Endothelial cell of umbilical vein (primary cell): Measurements from ENCODE around the gene NPS. TPM values are rescaled to one million over a fixed set of nuclear protein-coding genes. Genes with fewer than 3 reads are reported as not detected.

Experiments
- BruUV-seq: library from RNA; stranded (reverse); fragments of 400-500 nt; replicated peaks from 2 replicates; lab custom pipeline; 2021; lab: Mats Ljungman, UMichigan
- CTCF ChIA-PET: fragments of 300-600, 350-600 bp; sonication (Branson Sonifier 250); formaldehyde crosslinking; loops from one replicate; lab custom pipeline; 2021; ENCODE audit warnings: antibody characterized with exemption, inconsistent platforms; lab: Charles Lee
- POLR2A ChIA-PET: fragments of 300-600, 350-600 bp; sonication (Branson Sonifier 250); formaldehyde crosslinking; loops from one replicate; lab custom pipeline; 2021; ENCODE audit warnings: antibody characterized with exemption, inconsistent platforms; lab: Charles Lee
- DNase-seq: peaks from one replicate; pipeline ENCODE4 v3.0.0-alpha.2; 2011; ENCODE audit warnings: low read depth, low spot score
- FAIRE-seq: peaks from 2 replicates; lab custom pipeline; 2011; peaks lifted over from hg19 to GRCh38; lab: Jason Lieb, UNC
- H2AFZ ChIP-seq: 2 replicates; pipeline ENCODE4 v1.6.0; 2012; ENCODE audit warnings: low read depth, low read length, control low read depth, inconsistent platforms
- H3K27ac ChIP-seq: 2 replicates; pipeline ENCODE4 v1.5.1; 2011; ENCODE audit warnings: low read depth, mild to moderate bottlenecking, control low read depth, low read length, moderate library complexity; ENCODE audit not compliant: insufficient read depth
- H3K27me3 ChIP-seq, 2 experiments: 2 replicates each; pipeline versions ENCODE4 v1.6.0 to v1.6.1; 2011; ENCODE audit warnings: low read length in 2 of 2, mixed read lengths in 1 of 2; ENCODE audit not compliant: control insufficient read depth in 2 of 2, insufficient read depth in 2 of 2
- H3K36me3 ChIP-seq, 2 experiments: 2 replicates in 1 of 2; 3 replicates in 1 of 2; pipeline ENCODE4 v1.5.1; 2011; ENCODE audit warnings: low read length in 2 of 2, mild to moderate bottlenecking in 1 of 2, moderate library complexity in 1 of 2; ENCODE audit not compliant: control insufficient read depth in 2 of 2, insufficient read depth in 2 of 2; ENCODE audit errors: extremely low read depth in 1 of 2
- H3K4me1 ChIP-seq: 3 replicates; pipeline ENCODE4 v1.5.1; 2011; ENCODE audit warnings: mild to moderate bottlenecking, low read length; ENCODE audit not compliant: control insufficient read depth, insufficient read depth; ENCODE audit errors: extremely low read depth
- H3K4me2 ChIP-seq: 2 replicates; pipeline ENCODE4 v1.6.1; 2011; ENCODE audit warnings: low read length, control low read depth, mixed read lengths; ENCODE audit not compliant: insufficient read depth
- H3K4me3 ChIP-seq, 3 experiments: fragments of 200-600 bp in 1 of 3; sonication (generic), shearing (Covaris generic) in 1 of 3; replicated peaks in 1 of 3; 2 replicates each; pipeline ENCODE4 v1.5.1; 2011 to 2016; ENCODE audit warnings: control low read depth in 3 of 3, low read length in 3 of 3, mild to moderate bottlenecking in 2 of 3, inconsistent platforms in 1 of 3, low read depth in 1 of 3, moderate library complexity in 1 of 3; ENCODE audit not compliant: insufficient read depth in 1 of 3
- H3K79me2 ChIP-seq: 2 replicates; pipeline ENCODE4 v1.6.0; 2012; ENCODE audit warnings: low read length, inconsistent platforms; ENCODE audit not compliant: control insufficient read depth, insufficient read depth
- H3K9ac ChIP-seq: replicated peaks from 2 replicates; pipeline ENCODE3; 2011; ENCODE audit warnings: low read length, control low read depth; ENCODE audit not compliant: insufficient read depth; ENCODE audit errors: extremely low read depth
- H3K9me1 ChIP-seq: replicated peaks from 3 replicates; pipeline ENCODE4 v1.6.0; 2011; ENCODE audit warnings: mild to moderate bottlenecking, low read length; ENCODE audit not compliant: control insufficient read depth, insufficient read depth; ENCODE audit errors: extremely low read depth
- H3K9me3 ChIP-seq: replicated peaks from 2 replicates; pipeline ENCODE4 v1.5.1; 2012; ENCODE audit warnings: low read length, inconsistent platforms; ENCODE audit not compliant: control insufficient read depth, insufficient read depth
- H4K20me1 ChIP-seq: replicated peaks from 2 replicates; pipeline ENCODE3; 2011; ENCODE audit warnings: mild to moderate bottlenecking, low read length; ENCODE audit not compliant: control insufficient read depth, insufficient read depth; ENCODE audit errors: extremely low read depth
- EZH2 ChIP-seq: IDR thresholded peaks from 2 replicates; pipeline ENCODE4 v1.6.1; 2012; ENCODE audit warnings: borderline replicate concordance, low read depth, mild to moderate bottlenecking, moderate library complexity, low read length, inconsistent platforms; ENCODE audit not compliant: severe bottlenecking
- FOS ChIP-seq: IDR thresholded peaks from 2 replicates; pipeline ENCODE4 v1.6.1; 2011; ENCODE audit warnings: mild to moderate bottlenecking, low read length, moderate library complexity, borderline replicate concordance; ENCODE audit not compliant: insufficient read depth
- GATA2 ChIP-seq: IDR thresholded peaks from 2 replicates; pipeline ENCODE4 v1.7.0; 2011; ENCODE audit warnings: low read depth, mild to moderate bottlenecking, moderate library complexity, mixed read lengths, low read length; ENCODE audit not compliant: insufficient read length, insufficient read depth
- JUN ChIP-seq: IDR thresholded peaks from 2 replicates; pipeline ENCODE4 v1.6.1; 2011; ENCODE audit warnings: borderline replicate concordance, low read depth; ENCODE audit not compliant: insufficient read length, insufficient read depth
- MYC ChIP-seq: IDR thresholded peaks from one replicate; pipeline ENCODE4 v1.6.1; 2011; ENCODE audit warnings: mild to moderate bottlenecking, low read depth, low read length
- POLR2A ChIP-seq: IDR thresholded peaks from 2 replicates; pipeline ENCODE4 v1.6.1; 2012; ENCODE audit warnings: low read depth, mild to moderate bottlenecking, control low read depth, low read length
- POLR2AphosphoS5 ChIP-seq: IDR thresholded peaks from 2 replicates; pipeline ENCODE4 v1.6.1; 2012; ENCODE audit warnings: low read depth, mild to moderate bottlenecking, control low read depth, low read length, moderate library complexity; ENCODE audit not compliant: insufficient read depth
- dilution Hi-C: fragments of 300-500 bp; cut with MboI; formaldehyde crosslinking; loops from one replicate; pipeline ENCODE4 v1.15.0; 2019; ENCODE audit warnings: low sequenced_read_pairs; ENCODE audit not compliant: extremely low pct_ligation_motif_present
- intact Hi-C: fragments of 100-400 bp; cut with micrococcal nuclease; formaldehyde crosslinking; loops from one replicate; pipeline ENCODE4 v1.10.0; 2022
- polyA plus RNA-seq, 4 experiments: library from polyadenylated mRNA; depleted of rRNA in 3 of 4; stranded (reverse) in 3 of 4; unstranded in 1 of 4; fragments of >200 nt; gene quantifications; 2 replicates each; pipeline versions ENCODE4 v1.2.1 to v1.2.3, GENCODE V29; 2011 to 2012; ENCODE audit warnings: missing spikeins in 1 of 4
- total RNA-seq: library from RNA; stranded (reverse); gene quantifications from 2 replicates; pipeline ENCODE4 v1.2.3, GENCODE V29; 2021
- TF ChIP-seq, protein P1 (sequence below): IDR thresholded peaks from 2 replicates; pipeline ENCODE4 v1.6.1; 2011; ENCODE audit not compliant: insufficient read depth, insufficient read length
- TF ChIP-seq, protein P2 (sequence below), 2 donors: IDR thresholded peaks; 1 replicate in 1 of 2; 2 replicates in 1 of 2; pipeline ENCODE4 v1.5.1; 2011; ENCODE audit warnings: low read length in 2 of 2, mild to moderate bottlenecking in 2 of 2, moderate library complexity in 2 of 2, control low read depth in 1 of 2, inconsistent platforms in 1 of 2, low read depth in 1 of 2; ENCODE audit not compliant: insufficient read depth in 1 of 2; ENCODE audit errors: extremely low read depth in 1 of 2

The NPS gene
- total and polyA plus RNA-seq, 2 donors (not counting 3 experiments of a cell fraction or from before 2014, with no cell fraction given), result not detected

DNA sequence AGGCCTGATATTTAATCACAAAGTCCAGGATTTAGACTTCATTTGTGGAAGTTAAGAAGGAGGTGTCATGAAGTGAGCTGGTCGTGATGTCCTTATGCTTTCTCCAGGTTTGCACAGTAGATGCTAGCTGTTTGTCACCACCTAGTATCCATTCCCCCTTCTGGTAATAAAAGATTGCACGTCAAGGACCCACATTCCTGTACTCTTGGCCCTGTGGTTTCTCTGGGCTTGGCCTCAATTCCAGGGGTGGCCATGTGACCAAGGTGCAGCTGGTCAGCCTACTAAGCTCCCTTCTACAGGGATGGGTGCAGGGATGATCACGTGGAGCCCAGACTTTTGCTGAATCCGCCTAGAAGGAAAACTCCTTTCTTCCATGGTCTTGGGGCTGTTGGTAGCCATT, 16.5 kb downstream of the NPS start:
- Histone ChIP-seq H3K27me3 (no peaks in the 10 kb centered on the region), H3K36me3 (no peaks in the 10 kb centered on the region), H3K9ac (no peak overlapping the region), H2AFZ (no peak overlapping the region), H4K20me1 (no peaks in the 10 kb centered on the region), H3K4me2 (no peak overlapping the region), H3K4me3 (no peak overlapping the region), H3K27ac (no peak overlapping the region), H3K4me1 (no peaks in the 10 kb centered on the region), H3K9me1 (no peaks in the 10 kb centered on the region), H3K79me2 (no peaks in the 10 kb centered on the region), H3K9me3 (no peaks in the 10 kb centered on the region)
- DNase-seq (no peak), FAIRE-seq (no peak)
- ChIA-PET CTCF (interaction anchor here (1.1 to 1.8 kb wide), 2 partner anchors 322 to 504 kb away, joined by 3 to 4 read pairs; no protein-coding TSS in a partner anchor), POLR2A (no interaction called here)
- BruUV-seq, result no TSS peak
- TF ChIP-seq EZH2, result no peak
- no peak for TF ChIP-seq POLR2A
- no peak for TF ChIP-seq FOS
- TF ChIP-seq, protein P1, sequence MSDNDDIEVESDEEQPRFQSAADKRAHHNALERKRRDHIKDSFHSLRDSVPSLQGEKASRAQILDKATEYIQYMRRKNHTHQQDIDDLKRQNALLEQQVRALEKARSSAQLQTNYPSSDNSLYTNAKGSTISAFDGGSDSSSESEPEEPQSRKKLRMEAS, result no peak
- TF ChIP-seq POLR2AphosphoS5, result no peak
- no peak for TF ChIP-seq MYC
- no peak for TF ChIP-seq GATA2
- TF ChIP-seq, protein P2, sequence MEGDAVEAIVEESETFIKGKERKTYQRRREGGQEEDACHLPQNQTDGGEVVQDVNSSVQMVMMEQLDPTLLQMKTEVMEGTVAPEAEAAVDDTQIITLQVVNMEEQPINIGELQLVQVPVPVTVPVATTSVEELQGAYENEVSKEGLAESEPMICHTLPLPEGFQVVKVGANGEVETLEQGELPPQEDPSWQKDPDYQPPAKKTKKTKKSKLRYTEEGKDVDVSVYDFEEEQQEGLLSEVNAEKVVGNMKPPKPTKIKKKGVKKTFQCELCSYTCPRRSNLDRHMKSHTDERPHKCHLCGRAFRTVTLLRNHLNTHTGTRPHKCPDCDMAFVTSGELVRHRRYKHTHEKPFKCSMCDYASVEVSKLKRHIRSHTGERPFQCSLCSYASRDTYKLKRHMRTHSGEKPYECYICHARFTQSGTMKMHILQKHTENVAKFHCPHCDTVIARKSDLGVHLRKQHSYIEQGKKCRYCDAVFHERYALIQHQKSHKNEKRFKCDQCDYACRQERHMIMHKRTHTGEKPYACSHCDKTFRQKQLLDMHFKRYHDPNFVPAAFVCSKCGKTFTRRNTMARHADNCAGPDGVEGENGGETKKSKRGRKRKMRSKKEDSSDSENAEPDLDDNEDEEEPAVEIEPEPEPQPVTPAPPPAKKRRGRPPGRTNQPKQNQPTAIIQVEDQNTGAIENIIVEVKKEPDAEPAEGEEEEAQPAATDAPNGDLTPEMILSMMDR (IDR thresholded peaks at IDR 0.05; ENCODE audit: extremely low read depth in 1 of 2, insufficient read depth in 1 of 2, low read depth in 1 of 2, low read length in 2 of 2), result no peak
- TF ChIP-seq JUN, result no peak
- dilution Hi-C loops (no loop called here), intact Hi-C loops (loop anchor here (2.0 kb wide), 1 partner anchor 129 kb away; no protein-coding TSS in a partner anchor)
